Adrenal gland (tissue), 5 donors: ENCODE data around the gene SRP72.

Source experiments
- CTCF ChIP-seq, 6 experiments: fragments of 450-650 bp in 4 of 6; fragments of 200-600 bp in 2 of 6; sonication (generic) in 1 of 6; IDR thresholded peaks; 1 replicate in 5 of 6; 2 replicates in 1 of 6; pipeline versions ENCODE4 v1.5.1 to v1.8.0; 2016 to 2021; ENCODE audit warnings: antibody characterized with exemption in 6 of 6, mild to moderate bottlenecking in 2 of 6, moderate library complexity in 1 of 6
- POLR2A ChIP-seq, 2 donors: fragments of 450-650 bp; IDR thresholded peaks; one replicate each; pipeline ENCODE4 v1.6.1; 2017; ENCODE audit warnings: antibody characterized with exemption in 2 of 2, mild to moderate bottlenecking in 2 of 2, moderate library complexity in 1 of 2
- donor health status: DM: no; HTN: no; CAD: no.

- TF ChIP-seq CTCF (IDR thresholded peaks at IDR 0.05) (no peak), POLR2A (IDR thresholded peaks at IDR 0.05) (no peak)
Measured at GRCh38 chr4:56460085-56460484, 7.3 kb upstream of the SRP72 start.
